PC-3 (cell line): ENCODE measurements around the gene DNM3. TPM values are rescaled to one million over a fixed set of nuclear protein-coding genes. Genes with fewer than 3 reads are reported as not detected.

Source experiments
- ATAC-seq: fragments of 200-7000 bp; cut with Tn5 transposase; 2 replicates; pipeline ENCODE4 v1.9.1; 2020; ENCODE audit warnings: mild to moderate bottlenecking, moderate library complexity
- BruUV-seq: library from RNA; stranded (reverse); fragments of 400-500 nt; replicated peaks from 2 replicates; lab custom pipeline; 2021; lab: Mats Ljungman, UMichigan
- CTCF ChIA-PET: fragments of 300-600 bp; sonication (Branson Sonifier 250); formaldehyde crosslinking; loops from one replicate; lab custom pipeline; 2022; ENCODE audit warnings: antibody characterized with exemption; lab: Charles Lee
- POLR2A ChIA-PET: fragments of 300-600 bp; sonication (Branson Sonifier 250); formaldehyde crosslinking; loops from one replicate; lab custom pipeline; 2022; ENCODE audit warnings: antibody characterized with exemption; ENCODE audit not compliant: unreplicated experiment; lab: Charles Lee
- DNase-seq: peaks from one replicate; pipeline ENCODE4 v3.0.0-alpha.2; 2015
- H2AFZ ChIP-seq: fragments of 300-600 bp; sonication (generic); 2 replicates; pipeline ENCODE4 v1.6.0; 2016; ENCODE audit warnings: antibody characterized with exemption, low read length
- H3F3A ChIP-seq: fragments of 300-600 bp; sonication (generic); one replicate; pipeline ENCODE4 v1.6.0; 2017; ENCODE audit warnings: antibody characterized with exemption, low read length, control low read depth, mild to moderate bottlenecking; ENCODE audit not compliant: unreplicated experiment
- H3K27ac ChIP-seq: fragments of 300-600 bp; sonication (generic); 2 replicates; pipeline ENCODE4 v1.5.1; 2016; ENCODE audit warnings: mild to moderate bottlenecking, low read length
- H3K27me3 ChIP-seq: fragments of 300-600 bp; sonication (generic); 2 replicates; pipeline ENCODE4 v1.6.1; 2016; ENCODE audit warnings: low read length, mixed read lengths
- H3K36me3 ChIP-seq: fragments of 300-600 bp; sonication (generic); 2 replicates; pipeline ENCODE4 v1.6.1; 2016; ENCODE audit warnings: low read depth, mixed run types, low read length, mixed read lengths
- H3K4me1 ChIP-seq: fragments of 300-600 bp; sonication (generic); 2 replicates; pipeline ENCODE4 v1.5.1; 2016; ENCODE audit warnings: low read length; ENCODE audit not compliant: insufficient read depth
- H3K4me2 ChIP-seq: fragments of 300-600 bp; sonication (generic); 2 replicates; pipeline ENCODE4 v1.6.0; 2016; ENCODE audit warnings: low read length
- H3K4me3 ChIP-seq: fragments of 300-600 bp; sonication (generic); 2 replicates; pipeline ENCODE4 v1.5.1; 2016; ENCODE audit warnings: mild to moderate bottlenecking, low read length, mixed read lengths
- H3K79me2 ChIP-seq: fragments of 300-600 bp; sonication (generic); 2 replicates; pipeline ENCODE4 v1.6.1; 2017; ENCODE audit warnings: low read length, mixed read lengths
- H3K9ac ChIP-seq: fragments of 300-600 bp; sonication (generic); 2 replicates; pipeline ENCODE4 v1.6.0; 2016; ENCODE audit warnings: mild to moderate bottlenecking, low read length
- H3K9me2 ChIP-seq: fragments of 300-600 bp; sonication (generic); replicated peaks from 2 replicates; pipeline ENCODE4 v1.6.1; 2016; ENCODE audit warnings: mixed run types, low read length, mixed read lengths
- H3K9me3 ChIP-seq: fragments of 300-600 bp; sonication (generic); 2 replicates; pipeline ENCODE4 v1.6.1; 2016; ENCODE audit warnings: low read length, mixed read lengths
- H4K20me1 ChIP-seq: fragments of 300-600 bp; sonication (generic); 2 replicates; pipeline ENCODE4 v1.6.1; 2016; ENCODE audit warnings: low read length, mixed read lengths
- EZH2 ChIP-seq: fragments of 300-600 bp; sonication (generic); IDR thresholded peaks from one replicate; pipeline ENCODE4 v1.6.1; 2017; ENCODE audit warnings: antibody characterized with exemption, mild to moderate bottlenecking, low read length; ENCODE audit not compliant: unreplicated experiment
- EZH2phosphoT487 ChIP-seq: fragments of 300-600 bp; sonication (generic); IDR thresholded peaks from 2 replicates; pipeline ENCODE4 v1.6.1; 2018; ENCODE audit warnings: mild to moderate bottlenecking, antibody characterized with exemption, low read length, borderline replicate concordance
- intact Hi-C: fragments of 100-400 bp; cut with micrococcal nuclease; formaldehyde crosslinking; loops from 2 replicates; pipeline ENCODE4 v1.9.0; 2023
- total RNA-seq: library from RNA; depleted of rRNA; stranded (reverse); fragments of >200 nt; gene quantifications from 2 replicates; pipeline ENCODE4 v1.2.3, GENCODE V29; 2014
- TF ChIP-seq, protein P1 (sequence below): fragments of 300-600 bp; sonication (generic); conservative IDR thresholded peaks from 2 replicates; pipeline ENCODE4 v1.5.1; 2017; ENCODE audit warnings: antibody characterized with exemption, low read depth, mild to moderate bottlenecking, low read length

DNM3 gene
- total RNA-seq, 1 experiment from 2014 or later = 0.98 TPM

DNA sequence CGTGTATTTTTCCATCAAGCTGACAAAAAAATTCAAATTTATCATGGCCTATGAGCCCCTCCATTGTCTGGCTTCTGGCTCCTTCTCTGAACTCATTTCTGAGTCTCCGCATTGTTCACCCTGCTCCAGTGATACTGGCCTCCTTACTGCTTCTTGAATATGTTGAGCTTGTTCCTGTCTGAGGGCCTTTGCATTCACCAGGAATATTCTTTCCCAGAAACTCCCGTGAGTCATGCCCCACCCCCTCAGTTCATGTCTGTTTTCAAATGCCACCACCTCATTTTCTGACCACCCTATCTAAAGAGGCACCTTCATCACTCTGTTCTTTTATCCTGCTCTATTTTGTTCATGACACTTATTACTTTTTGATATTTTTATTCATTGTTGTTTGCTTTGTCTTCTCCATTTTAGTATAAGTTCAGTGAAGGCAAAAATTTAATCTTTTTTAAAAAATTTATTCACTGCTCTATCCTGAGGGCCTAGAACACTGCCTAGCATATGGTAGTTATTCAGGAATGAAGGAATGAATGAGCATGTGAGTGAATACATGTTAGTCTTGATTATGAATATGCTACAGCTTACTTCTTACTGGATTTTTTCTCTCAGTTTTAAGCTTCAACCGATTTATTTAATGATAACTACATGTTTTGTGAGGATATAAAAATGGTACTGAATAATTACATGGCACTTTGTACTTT lies 438.8 kb downstream of the DNM3 start:
- H3K9me3 ChIP-seq = no peaks in the 10 kb centered on the region
- H3K4me1 ChIP-seq = peaks cover 15% of the 10 kb centered on the region
- H4K20me1 ChIP-seq = no peaks in the 10 kb centered on the region
- H3K9ac ChIP-seq = no peak overlapping the region
- TF ChIP-seq EZH2 (no peak), EZH2phosphoT487 (no peak)
- TF ChIP-seq, protein P1, sequence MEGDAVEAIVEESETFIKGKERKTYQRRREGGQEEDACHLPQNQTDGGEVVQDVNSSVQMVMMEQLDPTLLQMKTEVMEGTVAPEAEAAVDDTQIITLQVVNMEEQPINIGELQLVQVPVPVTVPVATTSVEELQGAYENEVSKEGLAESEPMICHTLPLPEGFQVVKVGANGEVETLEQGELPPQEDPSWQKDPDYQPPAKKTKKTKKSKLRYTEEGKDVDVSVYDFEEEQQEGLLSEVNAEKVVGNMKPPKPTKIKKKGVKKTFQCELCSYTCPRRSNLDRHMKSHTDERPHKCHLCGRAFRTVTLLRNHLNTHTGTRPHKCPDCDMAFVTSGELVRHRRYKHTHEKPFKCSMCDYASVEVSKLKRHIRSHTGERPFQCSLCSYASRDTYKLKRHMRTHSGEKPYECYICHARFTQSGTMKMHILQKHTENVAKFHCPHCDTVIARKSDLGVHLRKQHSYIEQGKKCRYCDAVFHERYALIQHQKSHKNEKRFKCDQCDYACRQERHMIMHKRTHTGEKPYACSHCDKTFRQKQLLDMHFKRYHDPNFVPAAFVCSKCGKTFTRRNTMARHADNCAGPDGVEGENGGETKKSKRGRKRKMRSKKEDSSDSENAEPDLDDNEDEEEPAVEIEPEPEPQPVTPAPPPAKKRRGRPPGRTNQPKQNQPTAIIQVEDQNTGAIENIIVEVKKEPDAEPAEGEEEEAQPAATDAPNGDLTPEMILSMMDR = no peak
- H3K27me3 ChIP-seq = no peaks in the 10 kb centered on the region
- no TSS peak for BruUV-seq
- POLR2A ChIA-PET = no interaction called here
- no peak overlapping the region for H2AFZ ChIP-seq
- no peak overlapping the region for H3K4me3 ChIP-seq
- H3K4me2 ChIP-seq = no peak overlapping the region
- H3K36me3 ChIP-seq = no peaks in the 10 kb centered on the region
- H3K9me2 ChIP-seq = no peaks in the 10 kb centered on the region
- DNase-seq (no peak), ATAC-seq (no peak)
- CTCF ChIA-PET = no interaction called here
- H3K27ac ChIP-seq = no peak overlapping the region
- intact Hi-C loops = no loop called here
- H3F3A ChIP-seq = no peaks in the 10 kb centered on the region
- no peaks in the 10 kb centered on the region for H3K79me2 ChIP-seq

DNA sequence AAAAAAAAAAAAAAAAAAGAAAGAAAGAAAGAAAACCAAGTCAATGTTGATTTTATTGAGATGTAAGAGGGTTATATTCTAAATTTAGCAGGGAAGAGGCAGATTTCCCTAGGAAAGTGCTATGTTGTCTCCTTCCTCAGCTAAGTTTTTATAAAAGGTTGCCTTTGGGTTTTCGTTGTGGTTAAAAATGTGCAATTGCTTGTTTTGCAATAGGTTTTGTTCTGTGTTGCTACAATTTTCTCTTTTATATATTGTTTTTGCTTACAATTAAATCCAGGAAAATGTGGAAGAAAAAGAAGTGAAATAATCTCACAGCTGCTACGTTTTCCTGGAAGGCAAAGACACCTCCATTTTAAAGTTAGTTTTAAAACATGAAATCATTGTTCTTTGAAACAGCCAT lies 442.5 kb downstream of the DNM3 start:
- Histone ChIP-seq H3K4me1 (peaks cover 15% of the 10 kb centered on the region), H3K27me3 (no peaks in the 10 kb centered on the region), H3K9ac (no peak overlapping the region), H3K9me2 (0 out of 2 replicates have a peak, but pooled peaks cover 5% of the 10 kb centered on the region), H3F3A (no peaks in the 10 kb centered on the region), H3K4me3 (no peak overlapping the region), H3K27ac (no peak overlapping the region), H3K4me2 (no peak overlapping the region), H3K36me3 (no peaks in the 10 kb centered on the region), H3K9me3 (no peaks in the 10 kb centered on the region), H4K20me1 (no peaks in the 10 kb centered on the region), H3K79me2 (no peaks in the 10 kb centered on the region), H2AFZ (no peak overlapping the region)
- no peak for DNase-seq
- no TSS peak for BruUV-seq
- CTCF ChIA-PET = no interaction called here
- TF ChIP-seq, protein P1 = no peak
- TF ChIP-seq EZH2phosphoT487 (no peak), EZH2 (no peak)
- no peak for ATAC-seq
- POLR2A ChIA-PET = interaction anchor here (0.6 kb wide), 1 partner anchor 599 kb away, joined by 5 read pairs; no protein-coding TSS in a partner anchor
- intact Hi-C loops = no loop called here

DNA sequence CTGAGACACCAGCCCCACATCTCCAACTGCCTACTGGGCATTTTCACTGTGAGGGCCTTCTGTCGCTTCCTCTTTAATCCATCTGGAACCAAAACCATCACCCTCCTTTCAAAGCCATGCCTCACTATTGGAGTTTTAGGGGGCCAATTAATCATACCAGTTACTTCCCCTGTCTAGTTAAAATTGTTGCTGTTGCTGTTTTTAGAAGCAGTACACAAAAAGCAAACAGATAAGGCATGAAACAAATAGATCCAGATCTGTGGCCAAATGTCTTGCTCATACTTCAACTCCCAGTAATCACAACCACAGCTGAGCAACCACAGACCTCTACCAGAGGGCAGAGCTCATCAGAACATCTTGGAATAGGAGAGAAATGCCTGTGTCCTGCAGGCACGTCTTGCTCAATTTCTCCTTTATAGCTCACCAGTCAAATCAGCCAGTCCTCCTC lies 445.4 kb downstream of the DNM3 start:
- H3K79me2 ChIP-seq = no peaks in the 10 kb centered on the region
- intact Hi-C loops = no loop called here
- no peak overlapping the region; the same call in 1 of the 2 replicates for H3K4me2 ChIP-seq
- H3K9me3 ChIP-seq = no peaks in the 10 kb centered on the region
- BruUV-seq = no TSS peak
- TF ChIP-seq, protein P1 = no peak
- TF ChIP-seq EZH2 (no peak), EZH2phosphoT487 (no peak)
- H4K20me1 ChIP-seq = no peaks in the 10 kb centered on the region
- peak; percentile 69 for DNase-seq
- no peaks in the 10 kb centered on the region for H3K27me3 ChIP-seq
- H3F3A ChIP-seq = no peaks in the 10 kb centered on the region
- H3K9me2 ChIP-seq = 0 out of 2 replicates have a peak, but pooled peaks cover 5% of the 10 kb centered on the region
- H3K4me3 ChIP-seq = no peak overlapping the region
- H3K9ac ChIP-seq = no peak overlapping the region
- H3K36me3 ChIP-seq = no peaks in the 10 kb centered on the region
- peaks cover 10% of the 10 kb centered on the region for H3K4me1 ChIP-seq
- POLR2A ChIA-PET = no interaction called here
- no peak overlapping the region for H2AFZ ChIP-seq
- ATAC-seq = peak; percentile 50
- CTCF ChIA-PET = no interaction called here
- H3K27ac ChIP-seq = no peak overlapping the region
